HG03066 (cell line): ENCODE measurements around the gene HTR1E.
"Not testable (repeated sequence)": the region's sequence is repeated elsewhere in the genome, so short reads cannot be mapped to it uniquely, and the experiment has no call there.

ENCODE experiments used
- ATAC-seq: cut with Tn5 transposase; IDR thresholded peaks from one replicate; pipeline ENCODE4 v1.9.1; 2021; ENCODE audit warnings: low read depth; ENCODE audit not compliant: unreplicated experiment

Gene HTR1E

GRCh38 chr6:86937219-86938079 lies at the start of gene HTR1E:
HTR1E (plus strand) TSS chr6:86937528; CDS start chr6:87015335, 77,807 bp downstream.
- ATAC-seq = no peak

- ATAC-seq = no peak
Observed at GRCh38 chr6:86888301-86888700, 49.0 kb upstream of the HTR1E start.

GRCh38 chr6:86897265-86897664 lies 40.1 kb upstream of the HTR1E start:
- not testable (repeated sequence) for ATAC-seq

- no peak for ATAC-seq
Observed at GRCh38 chr6:86913795-86914194, 23.5 kb upstream of the HTR1E start.

GRCh38 chr6:86916393-86916792 lies 20.9 kb upstream of the HTR1E start:
- ATAC-seq = no peak

GRCh38 chr6:86927138-86927537 lies 10.2 kb upstream of the HTR1E start:
- not testable (repeated sequence) for ATAC-seq

- not testable (repeated sequence) for ATAC-seq
Observed at GRCh38 chr6:86927859-86928258, 9.5 kb upstream of the HTR1E start.

- no peak for ATAC-seq
Observed at GRCh38 chr6:86934365-86934764, 3.0 kb upstream of the HTR1E start.

GRCh38 chr6:86936834-86937218 lies 502 bp upstream of the HTR1E start:
- no peak for ATAC-seq

- ATAC-seq = no peak
Observed at GRCh38 chr6:86938814-86939213, 1.5 kb downstream of the HTR1E start.

GRCh38 chr6:86941461-86941860 lies 4.1 kb downstream of the HTR1E start:
- no peak for ATAC-seq

GRCh38 chr6:86942769-86943516 lies 5.6 kb downstream of the HTR1E start:
- no peak for ATAC-seq

- no peak for ATAC-seq
Observed at GRCh38 chr6:86943819-86944407, 6.6 kb downstream of the HTR1E start.

GRCh38 chr6:86949771-86950170 lies 12.4 kb downstream of the HTR1E start:
- ATAC-seq = no peak

- ATAC-seq = no peak
Observed at GRCh38 chr6:86952991-86953390, 15.7 kb downstream of the HTR1E start.

GRCh38 chr6:86959656-86960055 lies 22.3 kb downstream of the HTR1E start:
- ATAC-seq = no peak

GRCh38 chr6:86961455-86962200 lies 24.3 kb downstream of the HTR1E start:
- ATAC-seq = no peak

- no peak for ATAC-seq
Observed at GRCh38 chr6:86963352-86963751, 26.0 kb downstream of the HTR1E start.

GRCh38 chr6:86964029-86964579 lies 26.8 kb downstream of the HTR1E start:
- ATAC-seq = no peak

- no peak for ATAC-seq
Observed at GRCh38 chr6:86966271-86966670, 28.9 kb downstream of the HTR1E start.
